HG03520 (cell line): ENCODE data around the gene FCHSD2.
"Not testable (repeated sequence)": the region's sequence is repeated elsewhere in the genome, so short reads cannot be mapped to it uniquely, and the experiment has no call there.

Source experiments
- ATAC-seq: cut with Tn5 transposase; IDR thresholded peaks from one replicate; pipeline ENCODE4 v1.9.1; 2021; ENCODE audit warnings: mild to moderate bottlenecking, moderate library complexity; ENCODE audit not compliant: unreplicated experiment

The FCHSD2 gene

GRCh38 chr11:72850832-72851231 is 291.3 kb downstream of the FCHSD2 start:
- ATAC-seq, result no peak

GRCh38 chr11:72848846-72849466 is 293.2 kb downstream of the FCHSD2 start:
- no peak for ATAC-seq

- ATAC-seq, result no peak
These were observed 297.8 kb downstream of the FCHSD2 start for GRCh38 chr11:72844356-72844755.

GRCh38 chr11:72842653-72843330 is 299.3 kb downstream of the FCHSD2 start:
- no peak for ATAC-seq

- ATAC-seq, result no peak
These were observed 300.0 kb downstream of the FCHSD2 start for GRCh38 chr11:72842126-72842525.

- ATAC-seq, result no peak
These were observed 300.7 kb downstream of the FCHSD2 start for GRCh38 chr11:72841397-72841796.

GRCh38 chr11:72840780-72841179 is 301.3 kb downstream of the FCHSD2 start:
- ATAC-seq, result no peak

- ATAC-seq, result no peak
These were observed 303.3 kb downstream of the FCHSD2 start for GRCh38 chr11:72838691-72839305.

GRCh38 chr11:72836111-72836510 is 306.0 kb downstream of the FCHSD2 start:
- ATAC-seq, result no peak

GRCh38 chr11:72834905-72835304 is 307.2 kb downstream of the FCHSD2 start:
- no peak for ATAC-seq

- ATAC-seq, result no peak
These were observed 308.2 kb downstream of the FCHSD2 start for GRCh38 chr11:72833811-72834493.

GRCh38 chr11:72833083-72833733 is 308.9 kb downstream of the FCHSD2 start:
- no peak for ATAC-seq

- no peak for ATAC-seq
These were observed 309.6 kb downstream of the FCHSD2 start for GRCh38 chr11:72832301-72833082.

- no peak for ATAC-seq
These were observed 310.4 kb downstream of the FCHSD2 start for GRCh38 chr11:72831521-72832300.

- ATAC-seq, result no peak
These were observed 312.1 kb downstream of the FCHSD2 start for GRCh38 chr11:72829884-72830533.

GRCh38 chr11:72829178-72829577 is 312.9 kb downstream of the FCHSD2 start:
- ATAC-seq, result no peak

- ATAC-seq, result no peak
These were observed 313.4 kb downstream of the FCHSD2 start for GRCh38 chr11:72828692-72829101.

GRCh38 chr11:72828081-72828567 is 314.0 kb downstream of the FCHSD2 start:
- no peak for ATAC-seq

GRCh38 chr11:72827656-72828055 is 314.5 kb downstream of the FCHSD2 start:
- ATAC-seq, result not testable (repeated sequence)
